Measurements from ENCODE around the gene FBXL20.
"Not testable (repeated sequence)": the region's sequence is repeated elsewhere in the genome, so short reads cannot be mapped to it uniquely, and the experiment has no call there.

FBXL20 gene

GRCh38 chr17:39332092-39332491 is 69.3 kb downstream of the FBXL20 start:
- DNase-seq (ENCODE audit: low read depth in 2 of 3, low spot score in 1 of 3): no peak

- DNase-seq (ENCODE audit: low read depth in 2 of 3, low spot score in 1 of 3): no peak
Measured at GRCh38 chr17:39328815-39329214, 72.6 kb downstream of the FBXL20 start.

GRCh38 chr17:39327109-39327508 is 74.3 kb downstream of the FBXL20 start:
- DNase-seq (ENCODE audit: low read depth in 2 of 3, low spot score in 1 of 3): no peak

- no peak for DNase-seq (ENCODE audit: low read depth in 2 of 3, low spot score in 1 of 3)
Measured at GRCh38 chr17:39325528-39326240, 75.7 kb downstream of the FBXL20 start.

- no peak for DNase-seq (ENCODE audit: low read depth in 2 of 3, low spot score in 1 of 3)
Measured at GRCh38 chr17:39318636-39319035, 82.8 kb downstream of the FBXL20 start.

- no peak for DNase-seq (ENCODE audit: low read depth in 2 of 3, low spot score in 1 of 3)
Measured at GRCh38 chr17:39306509-39307212, 94.8 kb downstream of the FBXL20 start.

GRCh38 chr17:39305978-39306377 is 95.4 kb downstream of the FBXL20 start:
- no peak for DNase-seq (ENCODE audit: low read depth in 2 of 3, low spot score in 1 of 3)

- no peak for DNase-seq (ENCODE audit: low read depth in 2 of 3, low spot score in 1 of 3)
Measured at GRCh38 chr17:39304188-39304587, 97.2 kb downstream of the FBXL20 start.

- DNase-seq (ENCODE audit: low read depth in 2 of 3, low spot score in 1 of 3): no peak
Measured at GRCh38 chr17:39294060-39294459, 107.4 kb downstream of the FBXL20 start.

GRCh38 chr17:39292546-39292945 is 108.9 kb downstream of the FBXL20 start:
- not testable (repeated sequence) for DNase-seq (ENCODE audit: low read depth in 2 of 3, low spot score in 1 of 3)

- not testable (repeated sequence) for DNase-seq (ENCODE audit: low read depth in 2 of 3, low spot score in 1 of 3)
Measured at GRCh38 chr17:39286513-39286912, 114.9 kb downstream of the FBXL20 start.

- no peak for DNase-seq (ENCODE audit: low read depth in 2 of 3, low spot score in 1 of 3)
Measured at GRCh38 chr17:39284685-39285084, 116.7 kb downstream of the FBXL20 start.

- no peak for DNase-seq (ENCODE audit: low read depth in 2 of 3, low spot score in 1 of 3)
Measured at GRCh38 chr17:39283896-39284295, 117.5 kb downstream of the FBXL20 start.

- no peak for DNase-seq (ENCODE audit: low read depth in 2 of 3, low spot score in 1 of 3)
Measured at GRCh38 chr17:39283098-39283497, 118.3 kb downstream of the FBXL20 start.

- no peak for DNase-seq (ENCODE audit: low read depth in 2 of 3, low spot score in 1 of 3)
Measured at GRCh38 chr17:39281806-39282205, 119.6 kb downstream of the FBXL20 start.

GRCh38 chr17:39278246-39278645 is 123.2 kb downstream of the FBXL20 start:
- DNase-seq (ENCODE audit: low read depth in 2 of 3, low spot score in 1 of 3): not testable (repeated sequence)

GRCh38 chr17:39277110-39277509 is 124.3 kb downstream of the FBXL20 start:
- no peak for DNase-seq (ENCODE audit: low read depth in 2 of 3, low spot score in 1 of 3)

- DNase-seq (ENCODE audit: low read depth in 2 of 3, low spot score in 1 of 3): no peak
Measured at GRCh38 chr17:39276113-39276512, 125.3 kb downstream of the FBXL20 start.

GRCh38 chr17:39271546-39271945 is 129.9 kb downstream of the FBXL20 start:
- no peak for DNase-seq (ENCODE audit: low read depth in 2 of 3, low spot score in 1 of 3)

- DNase-seq (ENCODE audit: low read depth in 2 of 3, low spot score in 1 of 3): no peak
Measured at GRCh38 chr17:39270923-39271322, 130.5 kb downstream of the FBXL20 start.

- DNase-seq (ENCODE audit: low read depth in 2 of 3, low spot score in 1 of 3): no peak
Measured at GRCh38 chr17:39264119-39264518, 137.3 kb downstream of the FBXL20 start.

GRCh38 chr17:39261286-39261685 is 140.1 kb downstream of the FBXL20 start:
- peak in 2 of 3 donors; percentile 19 to 30 for DNase-seq (ENCODE audit: low read depth in 2 of 3, low spot score in 1 of 3)

All from stimulated activated CD4-positive, alpha-beta T cell treated with anti-CD3 and anti-CD28 coated beads, Interleukin-12 subunit alpha, Interleukin-12 subunit beta, amount 100 ng/mL, for 48 hours (primary cell).